BLaER1 treated with 17β-estradiol and CSF1 and Interleukin-3, amounts not matched to agents 10 nM and 100 nM (cell line): ENCODE measurements around the gene SUCLA2.
"Not testable (repeated sequence)": the region's sequence is repeated elsewhere in the genome, so short reads cannot be mapped to it uniquely, and the experiment has no call there.

Source experiments
- H3K27ac ChIP-seq, 11 experiments: shearing (Covaris generic); formaldehyde crosslinking; 2 replicates each; pipeline ENCODE4 v1.8.1; 2022
- H3K27me3 ChIP-seq, 11 experiments: shearing (Covaris generic); formaldehyde crosslinking; 2 replicates each; pipeline ENCODE4 v1.8.1; 2022
- H3K36me3 ChIP-seq, 11 experiments: shearing (Covaris generic); formaldehyde crosslinking; 2 replicates each; pipeline ENCODE4 v1.8.1; 2022
- H3K4me1 ChIP-seq, 10 experiments: shearing (Covaris generic); formaldehyde crosslinking; 2 replicates each; pipeline ENCODE4 v1.8.1; 2022
- H3K4me2 ChIP-seq, 11 experiments: shearing (Covaris generic); formaldehyde crosslinking; 2 replicates each; pipeline ENCODE4 v1.8.1; 2022
- H3K4me3 ChIP-seq, 10 experiments: shearing (Covaris generic); formaldehyde crosslinking; 2 replicates each; pipeline ENCODE4 v1.8.1; 2022
- H3K9ac ChIP-seq, 11 experiments: shearing (Covaris generic); formaldehyde crosslinking; 2 replicates each; pipeline ENCODE4 v1.8.1; 2022
- H3K9me3 ChIP-seq, 11 experiments: shearing (Covaris generic); formaldehyde crosslinking; replicated peaks in 1 of 11; 2 replicates each; pipeline ENCODE4 v1.8.1; 2022
- H4K20me1 ChIP-seq, 11 experiments: shearing (Covaris generic); formaldehyde crosslinking; 2 replicates each; pipeline ENCODE4 v1.8.1; 2022
- Cebpa-rat ChIP-seq, 11 experiments: shearing (Covaris generic); IDR thresholded peaks; 2 replicates each; pipeline ENCODE4 v1.8.1; 2022

The SUCLA2 gene

GRCh38 chr13:47976325-47976724 is 24.7 kb downstream of the SUCLA2 start:
- H3K9ac ChIP-seq, result no peak overlapping the region
- no peak for TF ChIP-seq Cebpa-rat (IDR thresholded peaks at IDR 0.05)
- no peaks in the 10 kb centered on the region for H4K20me1 ChIP-seq
- H3K4me2 ChIP-seq, result no peak overlapping the region
- peaks cover 37 to 57% (median 46%) of the 10 kb centered on the region in 11 experiments for H3K9me3 ChIP-seq
- no peak overlapping the region for H3K4me3 ChIP-seq
- peaks cover 70 to 99% (median 85%) of the 10 kb centered on the region in 11 experiments for H3K36me3 ChIP-seq
- no peak overlapping the region for H3K27ac ChIP-seq
- H3K27me3 ChIP-seq, result no peaks in the 10 kb centered on the region
- no peaks in the 10 kb centered on the region for H3K4me1 ChIP-seq

GRCh38 chr13:47964863-47965262 is 36.2 kb downstream of the SUCLA2 start:
- Histone ChIP-seq H3K36me3 (peaks cover 96 to 100% (median 99%) of the 10 kb centered on the region in 11 experiments), H3K4me2 (no peak overlapping the region), H3K27ac (no peak overlapping the region), H3K4me3 (no peak overlapping the region), H3K9ac (no peak overlapping the region), H3K9me3 (peaks cover 49 to 64% (median 62%) of the 10 kb centered on the region in 11 experiments), H4K20me1 (no peaks in the 10 kb centered on the region), H3K4me1 (no peaks in the 10 kb centered on the region), H3K27me3 (no peaks in the 10 kb centered on the region)
- TF ChIP-seq Cebpa-rat (IDR thresholded peaks at IDR 0.05), result no peak

DNA sequence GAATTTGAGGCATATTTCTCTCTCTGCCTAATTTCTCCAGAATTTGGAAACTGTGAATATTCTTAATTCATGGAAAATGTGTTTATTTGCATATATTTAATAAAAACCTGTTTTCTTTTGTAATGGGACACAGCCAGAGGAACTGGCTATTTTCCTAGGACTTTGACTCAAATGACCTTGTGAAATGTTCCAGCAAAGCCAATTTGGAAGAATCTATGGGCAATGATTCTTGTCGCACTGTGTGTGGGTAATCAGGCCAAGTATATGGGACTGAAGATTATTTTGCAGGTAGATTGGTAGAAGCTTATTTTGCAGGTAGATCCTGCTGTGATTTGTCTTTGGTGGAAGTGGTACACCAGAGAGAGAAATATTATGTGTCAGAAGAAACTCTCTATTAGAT is 38.8 kb downstream of the SUCLA2 start:
- peaks cover 90 to 98% (median 96%) of the 10 kb centered on the region in 11 experiments for H3K36me3 ChIP-seq
- no peak overlapping the region for H3K4me2 ChIP-seq
- peaks cover 73 to 90% (median 87%) of the 10 kb centered on the region in 11 experiments for H3K9me3 ChIP-seq
- no peak overlapping the region for H3K27ac ChIP-seq
- no peak for TF ChIP-seq Cebpa-rat (IDR thresholded peaks at IDR 0.05)
- H4K20me1 ChIP-seq, result no peaks in the 10 kb centered on the region
- no peak overlapping the region for H3K4me3 ChIP-seq
- H3K4me1 ChIP-seq, result no peaks in the 10 kb centered on the region
- no peaks in the 10 kb centered on the region for H3K27me3 ChIP-seq
- no peak overlapping the region for H3K9ac ChIP-seq

DNA sequence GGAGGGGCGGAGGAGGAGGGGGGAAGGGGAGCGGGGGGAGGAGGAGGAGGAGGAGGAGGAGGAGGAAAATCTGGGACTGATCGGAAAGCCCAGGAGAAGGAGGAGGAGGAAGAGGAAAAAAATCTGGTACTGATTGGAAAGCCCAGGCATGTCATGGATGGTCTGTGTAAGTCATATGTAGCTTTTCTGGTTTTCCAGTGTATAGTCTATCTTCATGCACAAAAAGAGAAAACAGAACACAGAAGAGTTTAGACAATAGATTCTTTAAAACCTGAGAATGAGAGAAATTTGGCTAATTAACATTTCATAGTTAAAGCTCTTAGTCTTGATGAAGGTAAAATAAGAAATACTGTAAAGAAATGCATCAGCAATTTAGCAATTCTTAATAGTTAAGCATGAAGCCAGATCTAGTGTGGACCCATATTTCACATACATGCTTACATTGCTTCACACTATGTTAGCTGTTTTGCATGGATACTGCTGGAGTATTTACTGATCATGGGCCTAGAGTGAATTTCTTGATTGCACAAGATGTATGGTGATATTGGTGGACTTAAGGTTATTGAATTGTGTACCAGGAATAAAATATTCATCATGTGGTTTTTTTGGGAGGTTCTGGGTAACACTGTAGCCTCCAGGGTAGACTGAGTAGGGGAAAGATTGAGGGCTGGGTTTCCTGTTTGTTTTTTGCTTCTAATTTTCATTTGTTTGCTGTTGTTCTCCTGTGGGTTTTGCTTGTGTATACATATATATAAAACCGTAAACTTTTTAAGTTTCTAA is 41.4 kb downstream of the SUCLA2 start:
- no peak for TF ChIP-seq Cebpa-rat (IDR thresholded peaks at IDR 0.05)
- Histone ChIP-seq H3K27ac (no peak overlapping the region), H3K27me3 (no peaks in the 10 kb centered on the region), H3K4me3 (peak overlapping the region in 3 of 10 experiments; percentile 22 to 27 (median 23); a peak in 4 of 20 replicates), H3K9ac (no peak overlapping the region), H3K9me3 (peaks cover 88 to 99% (median 97%) of the 10 kb centered on the region in 11 experiments), H3K36me3 (peaks cover 91 to 98% (median 97%) of the 10 kb centered on the region in 11 experiments), H4K20me1 (no peaks in the 10 kb centered on the region), H3K4me2 (no peak overlapping the region), H3K4me1 (no peaks in the 10 kb centered on the region)

GRCh38 chr13:47957073-47957472 is 44.0 kb downstream of the SUCLA2 start:
- no peak for TF ChIP-seq Cebpa-rat (IDR thresholded peaks at IDR 0.05)
- Histone ChIP-seq H3K9me3 (peaks cover 62 to 80% (median 73%) of the 10 kb centered on the region in 11 experiments), H3K4me1 (no peaks in the 10 kb centered on the region)

DNA sequence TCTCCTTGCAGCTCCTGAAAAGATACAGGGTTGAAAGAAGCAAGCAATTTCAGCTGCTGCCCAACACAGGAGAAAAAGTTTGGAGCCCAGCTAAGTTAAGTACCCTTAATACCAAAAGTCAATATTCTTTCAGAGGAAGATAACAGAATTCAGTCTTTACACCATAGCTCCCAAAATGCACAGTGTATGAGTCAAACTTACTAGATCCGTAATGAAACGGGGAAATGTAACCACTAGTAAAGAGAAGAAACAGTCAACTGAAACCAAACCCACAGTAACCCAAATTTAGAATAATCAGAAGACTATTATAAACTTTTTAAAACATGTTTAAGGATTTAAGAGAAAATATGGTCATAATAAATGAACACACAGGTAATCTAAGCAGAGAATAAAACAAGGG is 45.2 kb downstream of the SUCLA2 start:
- H3K36me3 ChIP-seq, result peaks cover 86 to 95% (median 91%) of the 10 kb centered on the region in 11 experiments

More at GRCh38 chr13:47957073-47957472, 44.0 kb downstream of the SUCLA2 start:
- no peak overlapping the region for H3K4me2 ChIP-seq
- H3K4me3 ChIP-seq, result peak overlapping the region in 6 of 10 experiments; percentile 1 to 23 (median 14); a peak in 6 of 20 replicates
- no peaks in the 10 kb centered on the region for H3K27me3 ChIP-seq
- no peak overlapping the region for H3K27ac ChIP-seq
- no peaks in the 10 kb centered on the region for H4K20me1 ChIP-seq
- H3K36me3 ChIP-seq, result peaks cover 89 to 98% (median 94%) of the 10 kb centered on the region in 11 experiments
- no peak overlapping the region for H3K9ac ChIP-seq

DNA sequence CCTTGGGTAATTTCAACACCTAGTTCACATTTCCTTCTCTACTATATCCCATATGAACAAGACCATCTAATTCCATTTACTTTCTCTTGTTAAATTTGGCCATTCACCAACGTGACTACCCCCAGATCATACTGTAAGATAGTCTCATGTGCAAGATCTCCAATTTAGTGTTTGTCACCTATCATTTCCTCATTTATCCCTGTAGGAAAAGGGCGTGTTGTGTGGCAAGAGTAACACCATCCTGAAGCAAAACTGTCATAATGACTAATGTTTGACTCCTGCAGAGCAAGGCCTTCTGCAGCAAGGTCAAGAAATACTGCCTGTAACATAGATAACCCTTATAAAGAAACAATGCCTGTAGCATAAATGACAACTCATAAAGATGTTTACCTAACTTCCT is 51.3 kb downstream of the SUCLA2 start:
- Histone ChIP-seq H3K4me2 (no peak overlapping the region), H3K27me3 (no peaks in the 10 kb centered on the region), H3K36me3 (peaks cover 75 to 98% (median 87%) of the 10 kb centered on the region in 11 experiments), H3K4me3 (no peak overlapping the region), H4K20me1 (no peaks in the 10 kb centered on the region), H3K27ac (no peak overlapping the region), H3K9ac (no peak overlapping the region), H3K9me3 (peaks cover 0 to 9% (median under 1%) of the 10 kb centered on the region in 11 experiments; a peak in 8 of 22 replicates), H3K4me1 (no peaks in the 10 kb centered on the region)
- no peak for TF ChIP-seq Cebpa-rat (IDR thresholded peaks at IDR 0.05)

More for the DNA sequence above, 45.2 kb downstream of the SUCLA2 start:
- Histone ChIP-seq H3K27ac (no peak overlapping the region), H3K4me2 (no peak overlapping the region), H3K9me3 (peaks cover 50 to 68% (median 60%) of the 10 kb centered on the region in 11 experiments), H3K4me1 (no peaks in the 10 kb centered on the region), H3K9ac (no peak overlapping the region), H4K20me1 (no peaks in the 10 kb centered on the region), H3K27me3 (no peaks in the 10 kb centered on the region), H3K4me3 (no peak overlapping the region)
- no peak for TF ChIP-seq Cebpa-rat (IDR thresholded peaks at IDR 0.05)

GRCh38 chr13:47945738-47946137 is 55.3 kb downstream of the SUCLA2 start:
- H3K4me3 ChIP-seq, result no peak overlapping the region
- H4K20me1 ChIP-seq, result no peaks in the 10 kb centered on the region
- H3K9me3 ChIP-seq, result no peaks in the 10 kb centered on the region
- TF ChIP-seq Cebpa-rat (IDR thresholded peaks at IDR 0.05), result no peak
- no peak overlapping the region for H3K4me2 ChIP-seq
- H3K27me3 ChIP-seq, result no peaks in the 10 kb centered on the region
- peaks cover 64 to 97% (median 80%) of the 10 kb centered on the region in 11 experiments for H3K36me3 ChIP-seq
- H3K4me1 ChIP-seq, result no peaks in the 10 kb centered on the region
- H3K27ac ChIP-seq, result no peak overlapping the region
- H3K9ac ChIP-seq, result no peak overlapping the region

- peaks cover 64 to 97% (median 78%) of the 10 kb centered on the region in 11 experiments for H3K36me3 ChIP-seq
- H3K9me3 ChIP-seq, H3K27ac ChIP-seq, H3K9ac ChIP-seq, H4K20me1 ChIP-seq, H3K27me3 ChIP-seq, H3K4me1 ChIP-seq, H3K4me3 ChIP-seq, H3K4me2 ChIP-seq: not testable (repeated sequence)
These were observed 55.9 kb downstream of the SUCLA2 start for GRCh38 chr13:47945146-47945545.
